HepG2 (cell line): ENCODE measurements around the gene ZNF490.

Experiments
- ATF3 ChIP-seq: sonication (generic); formaldehyde crosslinking; IDR thresholded peaks from 2 replicates; pipeline ENCODE4 v1.4.0; 2020; ENCODE audit warnings: missing genetic modification reagents
- BHLHE40 ChIP-seq: IDR thresholded peaks from 2 replicates; pipeline ENCODE4 v1.6.1; 2011; ENCODE audit warnings: low read length, improper control_type of control experiment
- CTCF ChIP-seq: sonication (generic); formaldehyde crosslinking; IDR thresholded peaks from 2 replicates; pipeline ENCODE4 v1.5.0; 2020; ENCODE audit warnings: mild to moderate bottlenecking, missing genetic modification reagents, moderate library complexity
- HNRNPLL ChIP-seq: fragments of 200-400 bp; formaldehyde crosslinking; IDR thresholded peaks from 2 replicates; pipeline ENCODE4 v1.6.1; 2017; ENCODE audit warnings: mild to moderate bottlenecking, low read depth, low read length; ENCODE audit not compliant: poor library complexity, severe bottlenecking
- MBNL3 ChIP-seq: fragments of 250-450 bp; sonication (Bioruptor Pico); conservative IDR thresholded peaks from 2 replicates; pipeline ENCODE4 v1.8.0; 2022; ENCODE audit warnings: mild to moderate bottlenecking, inconsistent platforms
- MYC ChIP-seq: sonication (generic); formaldehyde crosslinking; IDR thresholded peaks from 2 replicates; pipeline ENCODE4 v1.9.0; 2021; ENCODE audit warnings: missing genetic modification reagents, borderline replicate concordance
- NFATC3 ChIP-seq: sonication (generic); formaldehyde crosslinking; IDR thresholded peaks from 2 replicates; pipeline ENCODE4 v1.5.1; 2020; ENCODE audit warnings: mild to moderate bottlenecking, missing genetic modification reagents
- NONO ChIP-seq, 2 experiments: fragments of 450-650 bp in 1 of 2; sonication (generic) in 1 of 2; formaldehyde crosslinking in 1 of 2; IDR thresholded peaks in 1 of 2; conservative IDR thresholded peaks in 1 of 2; 2 replicates each; pipeline versions ENCODE4 v1.6.1 to v1.8.0; 2017 to 2022; ENCODE audit warnings: mild to moderate bottlenecking in 1 of 2, missing genetic modification reagents in 1 of 2, moderate library complexity in 1 of 2
- PRPF4 ChIP-seq: fragments of 200-400 bp; formaldehyde crosslinking; IDR thresholded peaks from 2 replicates; pipeline ENCODE4 v1.6.1; 2016; ENCODE audit warnings: low read length, low read depth; ENCODE audit not compliant: poor library complexity, severe bottlenecking
- REST ChIP-seq, 2 experiments: IDR thresholded peaks; 2 replicates each; pipeline ENCODE4 v1.6.1; 2011 to 2012; ENCODE audit warnings: low read length in 2 of 2, borderline replicate concordance in 1 of 2, low read depth in 1 of 2, mild to moderate bottlenecking in 1 of 2, moderate library complexity in 1 of 2
- SMC3 ChIP-seq: IDR thresholded peaks from 2 replicates; pipeline ENCODE4 v1.6.1; 2011; ENCODE audit warnings: low read length, improper control_type of control experiment
- SYNCRIP ChIP-seq: fragments of 200-400 bp; formaldehyde crosslinking; IDR thresholded peaks from 2 replicates; pipeline ENCODE4 v1.6.1; 2018; ENCODE audit warnings: mild to moderate bottlenecking, low read depth, low read length; ENCODE audit not compliant: insufficient read depth
- THAP9 ChIP-seq: sonication (generic); formaldehyde crosslinking; IDR thresholded peaks from 2 replicates; pipeline ENCODE4; 2020; ENCODE audit warnings: missing genetic modification reagents, mild to moderate bottlenecking, borderline replicate concordance
- ZNF354B ChIP-seq: sonication (generic); formaldehyde crosslinking; IDR thresholded peaks from 2 replicates; pipeline ENCODE4 v1.8.0; 2022; ENCODE audit warnings: mild to moderate bottlenecking, missing genetic modification reagents

- TF ChIP-seq BHLHE40: no peak
- no peak for TF ChIP-seq SYNCRIP
- TF ChIP-seq ZNF354B: no peak
- TF ChIP-seq THAP9: no peak
- no peak for TF ChIP-seq ATF3 (CRISPR knock-in tag)
- no peak for TF ChIP-seq CTCF (CRISPR knock-in tag)
- no peak for TF ChIP-seq PRPF4
- no peak for TF ChIP-seq NFATC3 (CRISPR knock-in tag)
- TF ChIP-seq MYC: no peak
- TF ChIP-seq NONO (IDR thresholded peaks at IDR 0.05): no peak
- TF ChIP-seq NONO (CRISPR knock-in tag; conservative IDR thresholded peaks at IDR 0.05): no peak
- no peak for TF ChIP-seq SMC3
- no peak for TF ChIP-seq HNRNPLL
- TF ChIP-seq REST (IDR thresholded peaks at IDR 0.05; ENCODE audit: borderline replicate concordance in 1 of 2, low read depth in 1 of 2, low read length in 2 of 2): no peak
- no peak for TF ChIP-seq MBNL3 (CRISPR knock-in tag)
Observed at GRCh38 chr19:12578641-12579040, 32.0 kb downstream of the ZNF490 start.
